ENCODE results near the gene TAAR6. TPM values are rescaled to one million over a fixed set of nuclear protein-coding genes. Genes with fewer than 3 reads are reported as not detected.

Gene TAAR6
- total and polyA plus RNA-seq, 2 donors from 2014 or later: not detected

DNA sequence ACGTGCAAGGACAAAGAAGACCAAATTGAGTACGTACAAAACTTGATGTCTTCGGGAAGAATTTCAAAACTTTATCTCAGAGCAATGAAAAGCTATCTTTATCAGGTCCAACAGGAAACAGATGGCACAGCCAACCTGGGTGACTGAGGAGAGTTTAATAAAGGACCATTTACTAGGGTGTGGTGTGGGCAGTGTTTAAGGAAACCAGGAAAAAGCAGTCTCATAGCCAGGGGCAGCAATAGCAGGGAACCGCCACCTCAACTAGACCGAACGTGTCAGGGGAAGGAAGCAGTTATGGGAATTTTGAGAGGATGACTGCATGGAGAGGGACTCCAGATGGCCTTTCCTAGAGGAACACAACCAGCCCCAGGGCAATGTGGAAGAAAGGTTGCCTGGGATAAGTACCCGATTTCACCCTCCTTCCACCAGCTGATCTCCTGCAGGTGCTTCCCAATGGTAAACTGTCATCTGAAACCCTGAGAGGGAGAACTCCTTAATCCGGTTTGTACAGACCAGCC lies 34.6 kb downstream of the TAAR6 start:
- intact Hi-C loops (cut with DNase I): no loop called here
- no peak for DNase-seq

DNA sequence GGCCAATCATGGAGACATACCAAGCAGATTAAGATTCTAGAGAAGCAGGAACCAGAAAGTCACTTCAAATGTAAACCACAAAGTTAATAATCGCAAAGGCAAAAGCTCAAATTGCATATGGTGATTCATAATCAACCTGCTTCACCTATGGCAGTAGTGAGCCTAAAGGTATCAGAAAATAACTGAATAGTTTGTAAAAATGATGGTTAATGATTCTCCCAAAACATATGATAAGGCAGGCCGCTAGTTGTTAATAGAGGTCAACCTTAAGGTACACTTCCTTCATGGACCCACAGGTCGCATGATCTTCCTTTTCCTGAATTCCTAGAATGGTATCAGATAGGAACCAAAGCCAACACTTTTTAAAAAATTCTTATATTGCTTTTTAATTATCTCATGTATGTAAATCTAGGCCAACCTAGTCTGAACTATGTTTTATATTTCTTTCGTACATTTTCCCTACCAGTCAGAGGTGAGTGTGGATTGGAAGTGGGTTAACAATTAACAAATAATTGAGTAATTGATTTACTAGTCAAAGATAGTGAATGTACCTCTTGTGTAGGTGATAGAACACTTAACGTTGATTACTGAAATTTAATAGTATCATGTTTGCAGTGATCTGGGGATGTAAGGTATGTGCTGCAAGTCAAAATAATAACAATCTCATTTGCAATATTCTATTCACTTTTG lies 37.6 kb downstream of the TAAR6 start:
- FAIRE-seq: no peak
- Histone ChIP-seq H3K9ac (ENCODE audit: low read length in 3 of 3) (no peak overlapping the region), H3K27ac (ENCODE audit: low read depth in 2 of 2, low read length in 2 of 2) (no peak overlapping the region), H3K4me3 (ENCODE audit: low read length in 3 of 3) (no peak overlapping the region), H3K36me3 (ENCODE audit: control insufficient read depth in 2 of 3, insufficient read depth in 3 of 3, low read length in 3 of 3) (no peaks in the 10 kb centered on the region), H3K9me3 (ENCODE audit: control insufficient read depth in 2 of 3, insufficient read depth in 1 of 3, low read length in 3 of 3) (no peaks in the 10 kb centered on the region), H3K27me3 (ENCODE audit: control insufficient read depth, insufficient read depth, low read length) (no peaks in the 10 kb centered on the region), H3K4me1 (ENCODE audit: control insufficient read depth in 2 of 3, insufficient read depth in 2 of 3, low read depth in 1 of 3, low read length in 3 of 3) (no peaks in the 10 kb centered on the region)
- no peak for TF ChIP-seq CTCF (IDR thresholded peaks at IDR 0.05; ENCODE audit: borderline replicate concordance, extremely low read depth, insufficient read depth)
- intact Hi-C loops (cut with DNase I): no loop called here
- DNase-seq: no peak

More for the DNA sequence above, 34.6 kb downstream of the TAAR6 start:
- no peak overlapping the region for H3K4me3 ChIP-seq (ENCODE audit: low read length in 3 of 3)
- H3K36me3 ChIP-seq (ENCODE audit: control insufficient read depth in 2 of 3, insufficient read depth in 3 of 3, low read length in 3 of 3): no peaks in the 10 kb centered on the region
- H3K27ac ChIP-seq (ENCODE audit: low read depth in 2 of 2, low read length in 2 of 2): no peak overlapping the region
- TF ChIP-seq CTCF (IDR thresholded peaks at IDR 0.05; ENCODE audit: borderline replicate concordance, extremely low read depth, insufficient read depth): no peak
- H3K9ac ChIP-seq (ENCODE audit: low read length in 3 of 3): no peak overlapping the region
- FAIRE-seq: no peak
- no peaks in the 10 kb centered on the region for H3K27me3 ChIP-seq (ENCODE audit: control insufficient read depth, insufficient read depth, low read length)
- no peaks in the 10 kb centered on the region for H3K4me1 ChIP-seq (ENCODE audit: control insufficient read depth in 2 of 3, insufficient read depth in 2 of 3, low read depth in 1 of 3, low read length in 3 of 3)
- H3K9me3 ChIP-seq (ENCODE audit: control insufficient read depth in 2 of 3, insufficient read depth in 1 of 3, low read length in 3 of 3): no peaks in the 10 kb centered on the region

DNA sequence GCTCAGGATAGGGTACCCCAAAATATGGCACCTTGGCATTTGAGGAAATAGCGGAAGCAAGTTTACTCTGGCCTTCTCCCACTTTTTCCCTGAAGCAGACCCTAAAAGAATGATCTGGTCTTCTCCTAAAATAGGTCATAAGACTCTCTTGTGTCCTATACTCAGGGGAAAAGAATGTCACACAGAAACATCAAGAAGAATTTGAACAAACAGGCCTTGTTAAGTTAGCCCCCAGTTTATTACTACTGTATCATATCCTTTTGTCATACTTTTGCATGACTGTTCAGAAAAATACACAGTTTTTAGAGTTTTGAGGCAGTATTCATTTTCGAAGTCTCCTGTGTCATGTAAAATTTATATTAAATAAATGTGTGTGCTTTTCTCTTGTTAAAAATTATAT lies 41.5 kb downstream of the TAAR6 start:
- no peaks in the 10 kb centered on the region for H3K9me3 ChIP-seq (ENCODE audit: control insufficient read depth in 2 of 3, insufficient read depth in 1 of 3, low read length in 3 of 3)
- no peak for TF ChIP-seq CTCF (IDR thresholded peaks at IDR 0.05; ENCODE audit: borderline replicate concordance, extremely low read depth, insufficient read depth)
- no peaks in the 10 kb centered on the region for H3K36me3 ChIP-seq (ENCODE audit: control insufficient read depth in 2 of 3, insufficient read depth in 3 of 3, low read length in 3 of 3)
- intact Hi-C loops (cut with DNase I): no loop called here
- H3K4me1 ChIP-seq (ENCODE audit: control insufficient read depth in 2 of 3, insufficient read depth in 2 of 3, low read depth in 1 of 3, low read length in 3 of 3): no peaks in the 10 kb centered on the region
- DNase-seq (no peak), FAIRE-seq (no peak)
- H3K27ac ChIP-seq (ENCODE audit: low read depth in 2 of 2, low read length in 2 of 2): no peak overlapping the region
- no peak overlapping the region for H3K9ac ChIP-seq (ENCODE audit: low read length in 3 of 3)
- no peak overlapping the region for H3K4me3 ChIP-seq (ENCODE audit: low read length in 3 of 3)
- H3K27me3 ChIP-seq (ENCODE audit: control insufficient read depth, insufficient read depth, low read length): no peaks in the 10 kb centered on the region

Data from kidney (tissue), 14 donors.